ENCODE measurements around the gene TMED8.

Gene TMED8

GRCh38 chr14:77301103-77301502, 75.8 kb downstream of the TMED8 start (continued):
- TF ChIP-seq PRDM6 (tag by site-specific recombination; IDR thresholded peaks at IDR 0.05) (no peak), ZSCAN5A (tag by site-specific recombination; IDR thresholded peaks at IDR 0.05) (no peak), YY1 (tag by site-specific recombination; IDR thresholded peaks at IDR 0.05) (no peak), ZNF335 (tag by site-specific recombination; conservative IDR thresholded peaks at IDR 0.05) (no peak), ZNF302 (tag by site-specific recombination; IDR thresholded peaks at IDR 0.05; ENCODE audit: low read depth) (no peak), HOXC10 (CRISPR knock-in tag; IDR thresholded peaks at IDR 0.05) (no peak), ZIC2 (tag by site-specific recombination; IDR thresholded peaks at IDR 0.05) (peak; percentile 25; the same call in 1 of the 2 replicates), ZNF211 (tag by site-specific recombination; IDR thresholded peaks at IDR 0.05; ENCODE audit: low read depth) (no peak)

GRCh38 chr14:77299771-77300170, 77.1 kb downstream of the TMED8 start:
- Histone ChIP-seq H3K9me3 (ENCODE audit: control insufficient read depth, insufficient read depth, low read depth, low read length) (no peaks in the 10 kb centered on the region), H3K4me1 (ENCODE audit: control insufficient read depth, insufficient read depth, low read length) (peaks cover 22% of the 10 kb centered on the region), H3K27ac (ENCODE audit: extremely low read depth, low read depth, low read length) (no peak overlapping the region), H3K36me3 (ENCODE audit: control insufficient read depth in 2 of 2, insufficient read depth in 1 of 2, low read length in 2 of 2) (peaks cover 4 to 54% of the 10 kb centered on the region in 2 experiments; a peak in 2 of 3 replicates), H3K4me3 (ENCODE audit: low read depth, low read length) (no peak overlapping the region)
- CTCF ChIA-PET = interaction anchor here (0.5 to 11.9 kb wide), 5 partner anchors 8 to 191 kb away, joined by 3 to 293 read pairs (median 6); no protein-coding TSS in a partner anchor
- POLR2A ChIA-PET = interaction anchor here (2.6 kb wide), 1 partner anchor 21 kb away, joined by 11 read pairs; the partner anchor contains the start of genes GSTZ1 and POMT2
- TF ChIP-seq ZBTB8A (tag by site-specific recombination; IDR thresholded peaks at IDR 0.05) (no peak), ZSCAN23 (tag by site-specific recombination; IDR thresholded peaks at IDR 0.05) (no peak), ZNF404 (tag by site-specific recombination; IDR thresholded peaks at IDR 0.05) (no peak), OVOL3 (tag by site-specific recombination; IDR thresholded peaks at IDR 0.05) (no peak), ZNF639 (tag by site-specific recombination; IDR thresholded peaks at IDR 0.05) (no peak), ZNF416 (tag by site-specific recombination; IDR thresholded peaks at IDR 0.05) (no peak), ZNF16 (tag by site-specific recombination; IDR thresholded peaks at IDR 0.05; ENCODE audit: low read depth) (no peak), ZNF121 (tag by site-specific recombination; IDR thresholded peaks at IDR 0.05) (no peak), ZNF677 (tag by site-specific recombination; IDR thresholded peaks at IDR 0.05) (no peak)

- H3K4me3 ChIP-seq (ENCODE audit: low read depth, low read length) = no peak overlapping the region
- no peaks in the 10 kb centered on the region for H3K9me3 ChIP-seq (ENCODE audit: control insufficient read depth, insufficient read depth, low read depth, low read length)
- peaks cover 3% of the 10 kb centered on the region; the same call in 1 of the 2 replicates for H3K4me1 ChIP-seq (ENCODE audit: control insufficient read depth, insufficient read depth, low read length)
- peaks cover 4 to 63% of the 10 kb centered on the region in 2 experiments; a peak in 2 of 3 replicates for H3K36me3 ChIP-seq (ENCODE audit: control insufficient read depth in 2 of 2, insufficient read depth in 1 of 2, low read length in 2 of 2)
- no peak overlapping the region for H3K27ac ChIP-seq (ENCODE audit: extremely low read depth, low read depth, low read length)
- CTCF ChIA-PET = interaction anchor here (0.6 to 11.9 kb wide), 4 partner anchors 18 to 283 kb away, joined by 3 to 293 read pairs (median 5); no protein-coding TSS in a partner anchor
- POLR2A ChIA-PET = interaction anchor here (0.5 to 0.9 kb wide), 2 partner anchors 19 to 165 kb away, joined by 3 to 4 read pairs; no protein-coding TSS in a partner anchor
- TF ChIP-seq ZNF785 (tag by site-specific recombination; IDR thresholded peaks at IDR 0.05) (no peak), ZSCAN16 (tag by site-specific recombination; IDR thresholded peaks at IDR 0.05) (no peak), PRDM2 (tag by site-specific recombination; IDR thresholded peaks at IDR 0.05; ENCODE audit: borderline replicate concordance) (no peak), ZNF654 (tag by site-specific recombination; IDR thresholded peaks at IDR 0.05; ENCODE audit: low read depth) (no peak), ZNF121 (tag by site-specific recombination; IDR thresholded peaks at IDR 0.05) (no peak), ZNF701 (tag by site-specific recombination; IDR thresholded peaks at IDR 0.05) (no peak), ZNF433 (tag by site-specific recombination; IDR thresholded peaks at IDR 0.05; ENCODE audit: low read depth) (no peak), ZNF423 (tag by site-specific recombination; IDR thresholded peaks at IDR 0.05) (no peak)
These were observed 80.0 kb downstream of the TMED8 start for GRCh38 chr14:77296906-77297305.
